Non-pigmented ciliary epithelial cell (primary cell): Measurements from ENCODE around the gene TGFBRAP1.
"Not testable (repeated sequence)": the region's sequence is repeated elsewhere in the genome, so short reads cannot be mapped to it uniquely, and the experiment has no call there.

ENCODE experiments used
- DNase-seq: peaks from one replicate; pipeline ENCODE4 v3.0.0-alpha.2; 2010; ENCODE audit warnings: low read depth

TGFBRAP1 gene

DNA sequence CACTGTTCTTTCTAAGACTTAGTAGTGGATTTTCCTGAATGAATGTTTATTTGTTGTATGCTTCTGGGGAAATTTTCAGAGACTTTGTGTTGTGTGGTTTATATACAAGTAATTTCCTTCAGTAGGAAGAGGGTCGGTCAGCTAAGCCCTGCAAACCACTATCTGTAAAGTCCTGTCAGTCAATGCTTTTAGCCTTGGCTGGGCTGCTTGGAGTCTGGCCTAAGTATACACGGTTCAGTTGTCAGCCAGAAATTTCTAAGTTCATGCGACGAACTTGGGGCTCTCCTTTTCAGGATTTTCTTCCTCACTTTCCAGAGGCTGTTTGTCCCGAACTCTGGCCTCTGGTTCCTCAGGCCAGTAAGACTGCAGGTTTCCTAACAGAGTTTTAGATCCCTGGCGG lies 29.1 kb upstream of the TGFBRAP1 start:
- no peak for DNase-seq

DNA sequence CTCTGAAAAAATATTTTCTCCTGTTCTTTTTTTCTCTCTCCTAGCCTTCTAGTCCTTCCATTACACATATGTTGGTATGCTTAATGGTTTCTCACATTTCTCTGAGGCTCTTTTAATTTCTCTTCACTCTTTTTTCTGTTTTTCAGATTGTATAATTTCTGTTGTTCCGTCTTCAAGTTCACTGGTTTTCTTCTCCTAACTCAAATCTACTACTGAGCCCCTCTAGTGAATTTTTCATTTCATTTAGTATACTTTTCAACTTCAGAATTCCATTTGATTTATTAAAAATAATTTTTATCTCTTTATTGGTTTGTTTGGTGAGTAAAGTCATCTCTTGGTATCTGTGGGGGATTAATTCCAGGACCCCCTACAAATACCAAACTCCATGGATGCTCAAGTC lies 27.6 kb upstream of the TGFBRAP1 start:
- DNase-seq, result no peak

- no peak for DNase-seq
These were observed 15.3 kb upstream of the TGFBRAP1 start for GRCh38 chr2:105344704-105345345.

GRCh38 chr2:105339414-105339813 lies 9.9 kb upstream of the TGFBRAP1 start:
- no peak for DNase-seq

GRCh38 chr2:105338020-105338385 lies 8.5 kb upstream of the TGFBRAP1 start:
- no peak for DNase-seq

GRCh38 chr2:105337122-105338019 lies 7.8 kb upstream of the TGFBRAP1 start, which contains the start of gene C2orf49:
TSS of gene C2orf49 (plus strand) at chr2:105337540. CDS start at chr2:105337588, 48 bp downstream.
- no peak for DNase-seq

GRCh38 chr2:105336786-105337121 lies 7.2 kb upstream of the TGFBRAP1 start:
- no peak for DNase-seq

DNA sequence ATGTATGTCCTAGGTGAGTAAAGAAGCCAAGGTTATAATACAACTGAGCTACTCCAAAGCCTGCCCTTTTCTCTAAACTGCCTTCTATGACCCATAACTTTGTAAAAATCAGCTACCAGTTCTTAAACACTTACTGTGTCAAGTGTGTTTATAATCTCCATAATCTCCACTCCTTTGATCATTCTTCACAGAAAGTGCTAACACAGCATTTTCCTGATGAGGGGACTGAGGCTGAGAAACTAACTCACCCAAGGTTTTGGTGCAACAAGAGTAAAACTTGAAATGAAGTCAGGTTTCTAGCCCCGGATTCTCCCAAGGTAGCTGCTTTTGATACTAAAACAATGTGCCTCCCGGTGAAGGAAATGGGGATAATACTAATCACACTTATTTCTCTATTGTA lies 5.9 kb upstream of the TGFBRAP1 start:
- DNase-seq, result no peak

GRCh38 chr2:105334211-105334610 lies 4.7 kb upstream of the TGFBRAP1 start:
- no peak for DNase-seq

- no peak for DNase-seq
These were observed 1.3 kb upstream of the TGFBRAP1 start for GRCh38 chr2:105330681-105331375.

- no peak for DNase-seq
These were observed 359 bp downstream of the TGFBRAP1 start for GRCh38 chr2:105329197-105329554.

DNA sequence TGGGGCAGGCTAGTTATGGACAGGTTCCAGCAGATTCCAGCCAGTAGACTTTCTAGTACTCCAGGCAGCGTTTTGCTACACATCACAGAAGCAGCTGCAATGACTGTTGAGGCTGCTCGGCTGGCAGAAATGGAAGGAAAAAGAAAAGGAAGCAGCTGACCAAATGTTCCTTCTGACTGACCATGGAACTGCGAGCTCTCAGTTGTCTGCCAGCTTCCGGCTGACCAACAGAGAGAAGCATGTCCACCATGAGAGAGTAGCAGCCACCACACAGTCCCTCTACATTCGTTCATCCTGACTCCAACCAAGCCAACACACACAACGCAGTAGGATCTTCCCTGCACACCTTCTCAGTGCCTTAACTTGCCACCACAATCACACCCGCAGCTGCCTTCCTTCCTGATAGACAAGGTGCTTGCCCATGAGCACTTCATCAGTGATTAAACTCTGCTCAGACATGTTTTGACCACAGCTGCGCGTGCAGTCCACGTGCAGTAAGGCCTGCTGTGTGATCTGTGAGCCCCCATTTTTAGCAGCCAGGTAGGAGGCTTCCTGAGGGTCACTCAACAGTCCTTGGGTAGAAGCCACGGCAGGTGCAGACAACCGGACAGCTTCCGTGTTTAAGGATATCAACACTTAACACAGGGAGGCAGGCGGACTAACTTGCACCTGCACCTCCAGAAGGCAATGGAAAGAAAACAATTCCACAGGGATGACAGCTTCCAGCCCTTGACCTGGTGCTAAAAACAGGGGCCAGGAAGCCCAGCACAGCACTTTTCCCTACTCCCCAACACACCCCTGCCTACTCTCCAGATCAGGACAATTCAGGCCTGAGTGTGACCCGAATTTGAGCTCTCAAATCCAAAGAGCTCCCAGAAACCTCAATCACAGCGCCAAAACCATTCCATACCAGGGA lies 996 bp downstream of the TGFBRAP1 start:
- DNase-seq, result no peak

DNA sequence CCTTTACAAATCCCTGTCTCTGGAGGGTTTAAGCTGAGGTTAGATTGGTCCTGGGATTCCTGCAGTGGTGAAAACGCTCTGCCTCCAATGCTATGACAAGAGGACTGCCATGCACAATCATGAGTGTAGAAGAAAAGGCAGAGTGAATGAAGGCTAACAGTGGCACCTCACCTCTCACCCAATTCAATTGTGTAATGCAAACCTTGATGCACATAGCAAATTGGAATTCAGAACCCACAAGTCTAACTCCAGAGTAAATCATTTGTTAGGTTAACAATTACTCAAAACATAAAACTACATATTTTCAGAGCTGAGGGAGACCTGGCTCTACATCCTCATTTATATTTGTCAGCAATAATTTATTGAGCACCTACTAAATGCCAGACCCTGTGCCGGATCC lies 1.8 kb downstream of the TGFBRAP1 start:
- no peak for DNase-seq

GRCh38 chr2:105327271-105327670 lies 2.3 kb downstream of the TGFBRAP1 start:
- not testable (repeated sequence) for DNase-seq

GRCh38 chr2:105325389-105325963 lies 4.1 kb downstream of the TGFBRAP1 start:
- DNase-seq, result peak; percentile 55

- DNase-seq, result peak; percentile 79
These were observed 4.8 kb downstream of the TGFBRAP1 start for GRCh38 chr2:105324732-105325131.

DNA sequence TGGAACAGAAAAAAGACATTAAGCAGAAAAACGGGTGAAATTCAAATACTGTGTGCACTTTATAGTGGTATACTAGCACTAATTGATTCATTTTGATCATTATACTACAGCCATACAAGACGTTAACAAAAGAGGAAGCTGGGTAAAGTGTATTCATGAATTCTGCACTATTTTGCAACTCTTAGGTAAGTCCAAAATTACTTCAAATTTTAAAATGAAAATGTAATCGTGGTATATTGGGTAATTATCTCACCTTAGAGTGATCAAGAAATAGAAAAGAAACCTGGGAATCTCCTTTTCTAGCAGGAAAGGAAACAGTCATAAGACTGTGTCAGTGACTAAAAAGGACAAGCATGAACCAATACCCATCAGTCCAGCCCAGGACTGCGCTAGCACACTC lies 5.4 kb downstream of the TGFBRAP1 start:
- DNase-seq, result no peak

GRCh38 chr2:105323111-105323510 lies 6.4 kb downstream of the TGFBRAP1 start:
- no peak for DNase-seq

GRCh38 chr2:105321875-105322646 lies 7.5 kb downstream of the TGFBRAP1 start:
- no peak for DNase-seq

- DNase-seq, result no peak
These were observed 8.8 kb downstream of the TGFBRAP1 start for GRCh38 chr2:105320651-105321215.
